Glutamatergic neuron (in vitro differentiated cells): Measurements from ENCODE around the gene ZFP36L1. TPM values are rescaled to one million over a fixed set of nuclear protein-coding genes. Genes with fewer than 3 reads are reported as not detected.

Experiments
- DNase-seq: peaks from one replicate; pipeline ENCODE4 v3.0.0; 2022
- H3K27ac Mint-ChIP-seq: one replicate; pipeline ENCODE4 v1.8.0; 2020; ENCODE audit warnings: mild to moderate bottlenecking, mixed read lengths, inconsistent platforms; ENCODE audit not compliant: unreplicated experiment
- H3K27me3 Mint-ChIP-seq: one replicate; pipeline ENCODE4 v1.8.0; 2020; ENCODE audit warnings: mild to moderate bottlenecking, moderate library complexity, mixed read lengths, inconsistent platforms; ENCODE audit not compliant: unreplicated experiment
- H3K36me3 Mint-ChIP-seq: one replicate; pipeline ENCODE4 v1.8.0; 2020; ENCODE audit warnings: mild to moderate bottlenecking, mixed read lengths, inconsistent platforms; ENCODE audit not compliant: unreplicated experiment
- H3K4me1 Mint-ChIP-seq: one replicate; pipeline ENCODE4 v1.8.0; 2020; ENCODE audit warnings: mild to moderate bottlenecking, low read depth, mixed read lengths, inconsistent platforms; ENCODE audit not compliant: unreplicated experiment
- H3K4me3 Mint-ChIP-seq: one replicate; pipeline ENCODE4 v1.8.0; 2020; ENCODE audit warnings: mild to moderate bottlenecking, mixed read lengths, inconsistent platforms; ENCODE audit not compliant: unreplicated experiment
- H3K9me3 Mint-ChIP-seq: one replicate; pipeline ENCODE4 v1.8.0; 2020; ENCODE audit warnings: mild to moderate bottlenecking, moderate library complexity, mixed read lengths, inconsistent platforms; ENCODE audit not compliant: unreplicated experiment
- total RNA-seq: library from RNA; stranded (reverse); fragmentation: NEBNext Ultra II Directional; extraction: Animal tissue kit (Norgen Biotek cat#: 25700); gene quantifications from one replicate; pipeline ENCODE4 v1.2.1, GENCODE V29; 2021; ENCODE audit not compliant: unreplicated experiment
- TF ChIP-seq, protein P1 (sequence below): fragments of 200-600 bp; sonication (generic); IDR thresholded peaks from one replicate; pipeline ENCODE4 v1.5.0; 2021; ENCODE audit not compliant: partially characterized antibody, unreplicated experiment

ZFP36L1 gene
- total RNA-seq, 1 donor from 2014 or later, result 2.7 TPM

GRCh38 chr14:68741839-68742470, 50.9 kb downstream of the ZFP36L1 start:
- TF ChIP-seq, protein P1, sequence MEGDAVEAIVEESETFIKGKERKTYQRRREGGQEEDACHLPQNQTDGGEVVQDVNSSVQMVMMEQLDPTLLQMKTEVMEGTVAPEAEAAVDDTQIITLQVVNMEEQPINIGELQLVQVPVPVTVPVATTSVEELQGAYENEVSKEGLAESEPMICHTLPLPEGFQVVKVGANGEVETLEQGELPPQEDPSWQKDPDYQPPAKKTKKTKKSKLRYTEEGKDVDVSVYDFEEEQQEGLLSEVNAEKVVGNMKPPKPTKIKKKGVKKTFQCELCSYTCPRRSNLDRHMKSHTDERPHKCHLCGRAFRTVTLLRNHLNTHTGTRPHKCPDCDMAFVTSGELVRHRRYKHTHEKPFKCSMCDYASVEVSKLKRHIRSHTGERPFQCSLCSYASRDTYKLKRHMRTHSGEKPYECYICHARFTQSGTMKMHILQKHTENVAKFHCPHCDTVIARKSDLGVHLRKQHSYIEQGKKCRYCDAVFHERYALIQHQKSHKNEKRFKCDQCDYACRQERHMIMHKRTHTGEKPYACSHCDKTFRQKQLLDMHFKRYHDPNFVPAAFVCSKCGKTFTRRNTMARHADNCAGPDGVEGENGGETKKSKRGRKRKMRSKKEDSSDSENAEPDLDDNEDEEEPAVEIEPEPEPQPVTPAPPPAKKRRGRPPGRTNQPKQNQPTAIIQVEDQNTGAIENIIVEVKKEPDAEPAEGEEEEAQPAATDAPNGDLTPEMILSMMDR, result no peak
- DNase-seq, result no peak
- H3K27me3 Mint-ChIP-seq, result peaks cover 14% of the 10 kb centered on the region
- peaks cover 3% of the 10 kb centered on the region for H3K4me1 Mint-ChIP-seq
- H3K36me3 Mint-ChIP-seq, result peaks cover 5% of the 10 kb centered on the region
- H3K27ac Mint-ChIP-seq, result no peak overlapping the region
- H3K9me3 Mint-ChIP-seq, result peaks cover 5% of the 10 kb centered on the region
- no peak overlapping the region for H3K4me3 Mint-ChIP-seq

GRCh38 chr14:68741477-68741791, 51.4 kb downstream of the ZFP36L1 start:
- Mint-ChIP-seq H3K4me1 (peaks cover 5% of the 10 kb centered on the region), H3K27me3 (peaks cover 14% of the 10 kb centered on the region), H3K27ac (no peak overlapping the region), H3K4me3 (no peak overlapping the region), H3K9me3 (peaks cover 5% of the 10 kb centered on the region), H3K36me3 (peaks cover 5% of the 10 kb centered on the region)
- DNase-seq, result no peak
- TF ChIP-seq, protein P1, result no peak

DNA sequence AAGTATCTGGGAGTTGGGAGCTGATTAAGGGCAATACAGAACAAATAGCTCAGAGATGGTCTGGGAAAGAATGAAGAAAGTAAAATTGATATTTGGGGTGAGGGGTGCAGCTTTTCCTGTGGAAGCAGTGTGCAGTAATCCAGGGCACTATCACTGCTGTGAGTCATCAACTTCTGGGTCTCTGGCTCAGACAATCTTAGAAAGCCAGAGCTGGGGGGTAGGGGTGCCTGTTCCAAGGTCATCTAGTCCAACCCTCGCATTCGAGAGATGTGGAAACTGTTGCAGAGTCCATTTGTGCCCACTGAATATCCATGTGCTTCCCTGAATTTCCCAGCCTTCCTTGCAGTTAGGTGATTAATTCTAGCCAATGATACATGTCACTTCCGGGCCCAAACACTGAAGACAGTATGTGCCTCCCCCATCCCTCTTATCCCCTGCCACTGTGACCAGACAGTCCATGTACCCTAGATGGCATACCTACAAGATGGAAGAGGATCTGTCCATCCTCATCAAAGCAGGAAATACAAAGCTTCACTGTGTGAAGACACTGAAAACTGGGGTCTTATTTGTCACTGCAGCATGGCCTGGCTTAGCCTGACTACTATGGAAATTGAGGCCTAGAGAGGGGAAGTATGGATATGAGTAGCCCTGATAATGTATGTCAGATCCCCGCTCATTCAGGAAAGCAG, 51.9 kb downstream of the ZFP36L1 start:
- Mint-ChIP-seq H3K36me3 (peaks cover 5% of the 10 kb centered on the region), H3K9me3 (peaks cover 5% of the 10 kb centered on the region)
- TF ChIP-seq, protein P1, result no peak

GRCh38 chr14:68739701-68740100, 53.2 kb downstream of the ZFP36L1 start:
- Mint-ChIP-seq H3K4me3 (no peak overlapping the region), H3K9me3 (peaks cover 5% of the 10 kb centered on the region), H3K27me3 (peaks cover 13% of the 10 kb centered on the region), H3K36me3 (peaks cover 5% of the 10 kb centered on the region), H3K27ac (no peak overlapping the region), H3K4me1 (peaks cover 7% of the 10 kb centered on the region)
- no peak for DNase-seq
- TF ChIP-seq, protein P1, result no peak

More for the DNA sequence above, 51.9 kb downstream of the ZFP36L1 start:
- Mint-ChIP-seq H3K27me3 (peaks cover 14% of the 10 kb centered on the region), H3K4me3 (no peak overlapping the region), H3K4me1 (peaks cover 6% of the 10 kb centered on the region), H3K27ac (no peak overlapping the region)
- no peak for DNase-seq

- Mint-ChIP-seq H3K4me1 (peaks cover 7% of the 10 kb centered on the region), H3K27ac (no peak overlapping the region), H3K4me3 (no peak overlapping the region)
Measured at GRCh38 chr14:68738559-68738958, 54.3 kb downstream of the ZFP36L1 start.

More at GRCh38 chr14:68738559-68738958, 54.3 kb downstream of the ZFP36L1 start:
- H3K36me3 Mint-ChIP-seq, result peaks cover 5% of the 10 kb centered on the region
- DNase-seq, result no peak
- H3K27me3 Mint-ChIP-seq, result peaks cover 13% of the 10 kb centered on the region
- H3K9me3 Mint-ChIP-seq, result peaks cover 5% of the 10 kb centered on the region
- TF ChIP-seq, protein P1, result no peak
